HG02852 (cell line): ENCODE measurements around the gene IL1RAPL1.
"Not testable (repeated sequence)": the region's sequence is repeated elsewhere in the genome, so short reads cannot be mapped to it uniquely, and the experiment has no call there.

ENCODE experiments used
- ATAC-seq: cut with Tn5 transposase; IDR thresholded peaks from one replicate; pipeline ENCODE4 v1.9.1; 2021; ENCODE audit warnings: mild to moderate bottlenecking, moderate library complexity; ENCODE audit not compliant: unreplicated experiment

The IL1RAPL1 gene

DNA sequence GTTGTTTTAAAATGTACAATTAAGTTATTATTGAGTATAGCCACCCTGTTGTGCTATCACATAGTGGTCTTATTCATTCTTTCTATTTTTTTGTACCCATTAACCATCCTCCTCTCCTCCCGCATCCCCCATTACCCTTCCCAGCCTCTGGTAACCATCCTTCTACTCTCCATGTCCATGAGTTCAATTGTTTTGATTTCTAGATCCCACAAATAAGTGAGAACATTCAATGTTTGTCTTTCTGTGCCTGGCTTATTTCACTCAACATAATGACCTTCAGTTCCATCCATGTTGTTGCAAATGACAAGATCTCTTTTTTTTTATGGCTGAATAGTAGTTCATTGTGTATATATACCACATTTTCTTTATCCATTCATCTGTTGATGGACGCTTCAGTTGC, 179.3 kb downstream of the IL1RAPL1 start:
- ATAC-seq = not testable (repeated sequence)

DNA sequence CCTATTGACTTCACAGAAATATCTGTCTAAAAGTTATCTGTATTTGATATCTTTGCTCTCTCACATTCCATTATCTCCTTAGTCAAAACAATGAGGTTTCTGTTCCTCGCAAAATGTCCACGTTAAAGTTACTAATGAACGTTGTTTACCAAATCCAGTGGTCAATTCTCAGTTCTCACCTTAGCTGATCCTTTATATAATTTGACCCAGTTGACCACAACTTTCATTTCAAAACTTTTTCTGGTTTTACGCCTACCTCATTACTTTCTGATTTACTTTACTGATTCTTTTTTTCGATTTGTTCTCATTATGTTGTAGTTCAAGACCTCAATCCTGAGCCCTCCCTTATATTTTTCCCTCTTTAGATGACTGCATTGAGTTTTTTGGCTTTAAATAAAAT, 186.6 kb downstream of the IL1RAPL1 start:
- no peak for ATAC-seq

DNA sequence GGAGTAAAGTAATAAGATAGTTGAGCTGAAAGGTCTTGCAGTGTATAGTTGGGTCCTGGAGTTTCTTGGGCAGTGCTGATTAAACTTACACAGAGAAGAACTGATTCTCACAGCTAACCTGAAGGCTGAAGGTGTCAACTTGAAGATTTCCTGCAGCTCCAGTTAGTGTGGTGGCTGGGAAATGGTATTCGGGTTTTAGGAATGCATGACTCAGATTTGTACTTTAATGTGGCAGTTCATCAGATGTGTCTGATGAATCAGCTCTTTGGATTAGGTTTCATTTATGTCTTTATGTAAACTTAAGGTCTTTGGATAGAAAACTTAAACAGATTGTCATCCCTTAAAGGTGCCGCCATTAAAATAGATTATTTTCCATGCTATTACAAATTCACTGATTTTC, 200.0 kb downstream of the IL1RAPL1 start:
- ATAC-seq = no peak

DNA sequence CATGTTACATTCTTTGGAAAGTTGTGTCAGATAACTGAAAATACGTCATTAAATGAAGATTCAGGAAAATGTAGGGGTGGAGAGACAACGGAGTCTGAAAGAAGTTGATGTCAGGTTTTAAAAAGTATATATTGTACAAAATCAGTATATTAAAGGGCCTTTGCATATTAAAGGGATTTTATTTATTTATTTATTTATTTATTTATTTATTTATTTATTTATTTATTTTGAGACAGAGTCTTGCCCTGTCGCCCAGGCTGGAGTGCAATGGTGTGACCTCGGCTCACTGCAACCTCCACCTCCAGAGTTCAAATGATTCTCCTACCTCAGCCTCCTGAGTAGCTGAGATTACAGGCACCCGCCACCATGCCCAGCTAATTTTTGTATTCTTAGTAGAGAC, 213.4 kb downstream of the IL1RAPL1 start:
- ATAC-seq = not testable (repeated sequence)

DNA sequence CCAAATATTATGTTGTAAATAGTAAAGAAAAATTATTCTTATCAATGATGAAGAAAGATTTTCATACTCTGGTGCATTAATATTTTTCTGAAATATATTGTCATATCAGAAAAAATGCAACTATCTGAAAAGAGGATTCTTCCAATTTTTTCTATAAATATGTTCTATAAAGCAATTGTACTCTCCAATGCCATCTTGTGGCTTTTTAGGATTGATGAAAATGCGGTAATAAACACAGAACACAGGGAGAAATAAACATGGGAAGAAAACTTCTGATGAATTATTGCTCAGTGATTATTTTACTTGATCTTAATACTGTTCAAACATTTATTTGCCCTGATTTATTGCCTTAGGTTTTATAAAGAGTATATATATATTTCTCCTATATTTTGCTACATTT, 215.4 kb downstream of the IL1RAPL1 start:
- no peak for ATAC-seq

DNA sequence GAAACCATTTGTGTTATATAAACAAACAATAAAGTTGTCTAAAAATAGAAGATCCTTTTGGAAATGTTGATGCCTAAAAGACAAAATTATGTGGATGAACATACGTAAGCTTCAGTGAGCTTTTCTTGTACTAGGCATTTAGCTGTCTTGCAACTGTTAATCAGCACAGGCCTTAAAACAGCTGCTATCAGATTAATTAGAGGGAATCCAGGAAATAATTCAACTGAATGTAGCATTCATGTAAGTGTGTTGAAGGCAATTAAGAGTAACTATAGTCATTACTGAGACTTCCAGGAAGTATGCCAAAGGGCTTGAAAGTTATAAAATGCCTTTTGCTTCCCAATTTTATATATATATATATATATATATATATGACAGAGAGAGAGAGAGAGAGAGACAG, 248.7 kb downstream of the IL1RAPL1 start:
- ATAC-seq = no peak

DNA sequence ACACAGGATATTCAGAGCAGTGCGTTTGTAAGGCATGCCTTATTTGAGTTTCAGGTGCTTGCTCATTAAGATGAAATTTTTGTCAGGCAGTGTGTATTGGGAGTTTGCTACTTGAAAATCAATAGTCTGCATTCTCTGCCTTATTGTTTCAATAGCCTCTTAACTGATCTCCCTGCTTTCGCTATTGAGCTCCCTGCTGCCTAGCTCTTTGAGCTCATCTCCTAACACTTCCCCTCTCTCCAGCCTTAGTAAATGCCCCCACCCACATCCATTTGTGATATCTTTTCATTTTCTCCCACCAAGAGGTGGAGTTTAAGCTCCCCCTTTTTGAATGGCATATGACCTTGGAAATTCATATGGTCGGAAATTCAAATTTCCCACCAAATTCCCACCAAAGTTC, 256.6 kb downstream of the IL1RAPL1 start:
- ATAC-seq = no peak

DNA sequence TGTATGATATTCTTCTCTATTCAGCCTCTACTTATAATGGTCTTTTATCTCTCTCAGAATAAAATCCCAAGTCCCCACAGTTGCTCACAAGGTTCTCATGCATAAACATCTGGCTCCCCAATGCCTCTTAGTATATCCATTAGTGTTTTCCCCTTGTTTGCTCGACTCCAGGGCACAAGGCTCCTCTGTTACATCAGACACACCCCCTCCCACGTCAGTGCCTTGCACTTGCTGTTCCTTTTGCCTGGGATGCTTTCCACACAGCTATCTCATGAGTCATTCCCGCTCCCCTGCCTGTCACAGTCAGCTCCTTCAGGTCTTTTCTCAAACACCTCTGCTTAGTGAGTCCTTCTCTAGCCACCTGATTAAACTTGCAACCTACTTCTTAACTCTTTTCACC, 260.2 kb downstream of the IL1RAPL1 start:
- ATAC-seq = no peak

DNA sequence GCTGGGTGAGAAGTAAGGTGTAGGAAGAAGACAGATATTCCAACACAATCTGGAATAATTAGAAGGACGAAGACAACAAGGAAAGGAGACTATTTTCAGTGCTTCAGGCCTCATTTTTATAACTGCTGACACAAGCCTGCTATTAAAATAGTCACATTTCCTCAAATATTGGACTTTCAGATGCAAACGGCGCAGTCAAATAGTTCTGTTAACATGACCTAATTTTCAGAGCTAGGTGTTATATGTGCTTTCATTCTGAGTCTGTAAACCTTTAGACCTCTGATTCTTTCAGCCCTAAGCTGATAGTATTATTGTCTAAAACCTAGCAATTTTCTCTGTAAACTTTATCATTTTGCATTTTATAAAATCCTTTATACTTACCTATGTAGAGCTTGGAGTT, 261.5 kb downstream of the IL1RAPL1 start:
- ATAC-seq = no peak

DNA sequence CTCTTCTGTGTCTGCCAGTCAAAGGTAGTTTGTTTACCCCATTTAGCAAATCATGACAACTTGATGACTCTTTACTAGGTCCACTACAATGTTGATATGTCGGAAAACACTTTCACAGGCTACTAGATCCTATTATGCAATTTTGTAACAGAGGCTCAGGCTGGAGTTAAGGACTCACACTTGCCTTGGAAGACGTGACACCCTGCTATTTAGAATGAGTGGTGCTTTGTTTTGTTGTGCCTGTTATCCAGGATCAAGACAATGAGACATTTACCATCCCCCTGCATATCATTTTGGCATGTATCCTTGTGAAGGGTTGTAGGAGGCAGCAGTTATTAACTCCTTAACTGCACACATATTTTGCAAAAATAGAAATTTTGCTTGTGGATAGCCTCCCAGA, 263.7 kb downstream of the IL1RAPL1 start:
- no peak for ATAC-seq

DNA sequence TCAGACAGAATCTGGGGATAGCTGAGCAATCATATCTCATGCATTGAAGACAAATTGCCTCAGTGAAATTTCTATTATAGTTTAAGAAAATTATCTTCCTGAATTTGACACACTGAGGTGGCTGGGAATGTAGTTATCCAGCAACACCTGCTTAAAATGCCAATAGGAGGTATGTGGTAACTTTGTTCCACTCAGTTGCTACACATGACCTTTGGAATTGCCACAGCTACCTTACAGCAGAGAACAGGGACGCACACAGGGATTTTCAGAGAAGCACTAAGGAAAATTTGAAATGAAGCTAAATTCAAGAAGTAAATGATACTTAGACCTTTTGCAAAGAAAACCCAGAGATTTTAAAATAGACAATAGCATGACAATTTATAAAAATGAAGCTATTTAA, 264.6 kb downstream of the IL1RAPL1 start:
- ATAC-seq = no peak

DNA sequence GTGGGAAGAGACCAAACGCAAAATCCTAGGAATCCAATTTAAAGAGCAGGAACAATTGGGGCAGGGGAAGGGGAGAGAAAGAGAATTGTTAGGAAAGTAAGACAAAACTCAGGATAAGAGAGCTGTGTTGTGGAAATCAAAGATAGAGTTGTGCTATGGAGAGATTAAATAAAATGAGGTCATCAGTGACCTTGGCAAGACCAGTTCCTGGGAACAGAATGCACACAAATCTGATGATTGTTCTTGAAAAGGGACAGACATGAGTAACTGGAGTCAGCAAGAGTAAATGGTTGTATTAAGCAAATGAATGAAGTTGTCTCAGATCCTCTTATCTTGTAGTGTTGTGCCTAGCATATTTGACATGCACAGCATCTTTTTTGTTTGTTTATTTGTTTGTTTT, 267.4 kb downstream of the IL1RAPL1 start:
- no peak for ATAC-seq

DNA sequence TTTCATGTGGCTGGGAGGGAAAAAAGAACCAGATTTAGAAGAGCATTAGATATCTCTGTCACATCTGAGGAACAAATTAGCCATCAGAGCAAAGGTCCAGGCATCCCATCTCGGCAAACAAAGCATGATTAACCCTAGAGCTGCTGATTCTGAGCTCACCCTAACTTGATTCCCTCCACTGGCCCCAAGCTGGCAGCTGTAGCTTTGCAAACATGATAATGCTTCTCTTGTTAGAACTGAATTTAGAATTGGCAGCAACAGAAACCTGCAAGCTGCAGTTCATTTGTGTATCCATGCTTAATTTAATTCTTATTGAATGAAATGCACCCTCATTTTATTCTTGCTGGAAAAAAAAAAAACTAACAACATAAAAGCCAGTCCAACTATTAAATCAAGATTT, 289.2 kb downstream of the IL1RAPL1 start:
- no peak for ATAC-seq

DNA sequence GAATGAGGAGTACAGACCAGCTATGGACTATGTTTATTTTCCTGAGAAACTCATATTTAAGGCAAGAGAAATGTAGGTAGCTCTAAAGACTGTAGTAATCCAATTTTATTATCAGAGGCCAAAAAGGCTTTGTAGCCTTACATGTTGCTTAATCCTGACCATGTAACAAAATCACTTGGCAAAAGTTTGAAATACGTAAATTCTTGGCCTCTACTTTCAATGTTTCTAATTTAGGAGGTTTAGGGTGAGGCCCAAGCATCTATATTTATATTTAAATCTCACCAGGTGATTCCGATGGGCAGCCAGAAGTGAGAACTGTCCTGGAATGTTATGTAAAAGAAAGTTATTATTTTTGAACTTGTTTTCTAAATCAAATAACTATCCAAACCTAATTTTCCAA, 289.7 kb downstream of the IL1RAPL1 start:
- no peak for ATAC-seq

DNA sequence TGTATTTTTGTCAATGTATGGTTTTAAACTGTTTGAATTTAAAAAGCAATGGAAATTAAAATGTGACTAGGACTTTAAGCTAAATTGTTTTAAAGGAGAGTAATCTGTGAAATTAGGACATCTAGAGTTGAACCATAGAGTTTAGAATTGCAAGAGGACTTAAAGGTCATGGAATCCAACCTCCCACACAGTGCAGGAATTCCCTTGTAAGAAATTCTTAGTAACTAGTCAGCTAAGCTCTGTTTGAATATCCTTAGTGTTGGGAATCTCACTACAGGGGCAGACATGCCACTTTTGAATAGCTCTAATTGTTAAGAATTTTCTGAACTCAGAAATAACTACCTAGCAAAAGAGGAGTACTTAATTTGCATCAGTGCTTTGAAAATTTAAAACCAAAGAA, 292.9 kb downstream of the IL1RAPL1 start:
- no peak for ATAC-seq

DNA sequence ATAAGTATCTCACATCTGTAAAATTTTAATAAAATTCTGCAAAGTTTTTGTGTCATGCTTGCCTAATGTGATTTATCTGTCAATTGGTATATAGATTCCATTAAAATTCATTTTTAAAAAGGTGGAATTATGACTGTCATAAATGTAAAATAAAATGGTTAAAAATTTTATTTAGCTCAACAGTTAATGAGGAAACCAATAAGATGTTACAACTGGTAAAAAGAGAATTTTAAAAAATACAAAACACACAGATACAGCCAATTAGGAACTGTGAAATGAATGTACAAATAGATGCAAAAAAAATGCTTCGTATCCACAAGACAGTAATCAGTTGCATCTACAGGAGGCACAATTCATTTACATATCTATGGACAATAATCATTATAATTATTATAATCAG, 297.6 kb downstream of the IL1RAPL1 start:
- ATAC-seq = no peak

DNA sequence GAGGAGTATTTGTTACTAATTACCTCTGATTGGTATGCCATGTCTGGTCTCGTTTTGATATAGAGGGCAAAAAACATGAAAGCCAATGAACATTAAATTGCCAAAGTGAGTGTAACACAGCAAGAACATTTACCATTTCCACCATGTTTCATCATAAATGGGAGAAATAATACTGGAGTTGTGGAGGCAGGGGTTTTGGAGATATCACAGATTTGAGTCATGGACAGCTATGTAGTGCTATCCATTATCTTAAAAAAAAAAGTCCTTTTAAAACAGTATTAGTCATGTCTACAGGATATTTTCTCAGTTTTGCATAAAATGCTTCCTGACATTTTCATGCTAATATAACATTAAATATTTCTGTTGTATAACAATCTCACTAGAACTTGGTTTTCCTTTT, 301.2 kb downstream of the IL1RAPL1 start:
- no peak for ATAC-seq

DNA sequence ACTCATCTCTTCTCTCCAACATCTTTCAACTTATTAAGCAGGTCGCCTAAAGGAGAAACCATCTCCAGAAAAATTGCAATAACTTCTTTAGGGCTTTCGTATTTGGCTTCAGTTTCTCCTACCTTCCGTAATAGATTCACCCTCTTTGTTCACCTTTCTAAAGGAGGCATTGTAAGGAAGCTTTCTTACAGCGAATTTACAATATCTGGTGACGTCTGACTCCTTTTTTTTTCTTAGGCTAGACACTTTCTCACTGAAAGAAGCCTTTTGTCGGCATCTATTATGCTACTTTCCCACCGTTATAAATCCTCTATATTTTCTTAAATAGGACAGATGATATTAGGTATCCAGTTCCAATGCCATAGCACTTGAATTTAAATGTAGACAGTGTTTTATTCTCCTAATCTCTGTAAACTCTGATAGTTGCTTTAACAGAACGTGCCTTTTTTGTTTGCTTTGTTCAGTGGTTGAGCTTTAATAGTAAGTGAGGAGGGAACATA, 302.4 kb downstream of the IL1RAPL1 start:
- no peak for ATAC-seq

DNA sequence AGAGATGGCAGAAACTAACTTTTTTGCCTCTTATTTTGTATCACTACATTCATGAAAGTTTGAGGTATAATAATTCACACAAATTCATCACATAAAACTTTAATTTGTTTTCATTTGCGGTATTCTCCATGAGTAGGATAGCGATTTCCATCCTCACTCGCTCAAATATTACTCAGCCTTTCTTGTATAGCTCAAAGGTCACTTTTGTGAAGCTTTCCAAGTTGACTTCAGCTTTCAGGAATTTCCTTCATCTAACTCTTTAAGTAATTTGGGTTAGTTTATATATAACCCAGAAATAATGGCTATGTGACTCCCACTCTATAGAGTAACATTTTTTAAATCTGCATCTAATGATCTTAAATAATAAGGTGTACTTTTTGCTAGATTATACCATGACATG, 314.4 kb downstream of the IL1RAPL1 start:
- ATAC-seq = no peak

DNA sequence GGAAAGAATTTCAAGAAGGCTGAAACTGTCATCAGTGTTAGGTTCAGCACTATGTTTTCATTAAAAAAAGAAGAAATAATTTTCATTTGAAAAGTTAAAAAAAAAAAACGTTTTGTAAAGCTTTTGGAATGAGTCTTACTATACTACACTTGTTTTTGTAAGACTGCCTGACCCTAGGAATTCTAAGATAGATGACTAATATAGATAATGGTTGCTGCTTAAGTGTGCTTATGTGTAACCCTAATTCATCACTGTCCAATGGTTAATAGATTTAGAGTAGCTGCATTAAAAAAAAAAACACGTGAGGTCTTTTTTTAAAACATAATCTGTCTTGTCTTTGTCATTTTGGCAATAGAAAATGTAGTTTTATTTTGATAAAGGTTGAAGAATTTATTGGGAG, 323.2 kb downstream of the IL1RAPL1 start:
- ATAC-seq = no peak

DNA sequence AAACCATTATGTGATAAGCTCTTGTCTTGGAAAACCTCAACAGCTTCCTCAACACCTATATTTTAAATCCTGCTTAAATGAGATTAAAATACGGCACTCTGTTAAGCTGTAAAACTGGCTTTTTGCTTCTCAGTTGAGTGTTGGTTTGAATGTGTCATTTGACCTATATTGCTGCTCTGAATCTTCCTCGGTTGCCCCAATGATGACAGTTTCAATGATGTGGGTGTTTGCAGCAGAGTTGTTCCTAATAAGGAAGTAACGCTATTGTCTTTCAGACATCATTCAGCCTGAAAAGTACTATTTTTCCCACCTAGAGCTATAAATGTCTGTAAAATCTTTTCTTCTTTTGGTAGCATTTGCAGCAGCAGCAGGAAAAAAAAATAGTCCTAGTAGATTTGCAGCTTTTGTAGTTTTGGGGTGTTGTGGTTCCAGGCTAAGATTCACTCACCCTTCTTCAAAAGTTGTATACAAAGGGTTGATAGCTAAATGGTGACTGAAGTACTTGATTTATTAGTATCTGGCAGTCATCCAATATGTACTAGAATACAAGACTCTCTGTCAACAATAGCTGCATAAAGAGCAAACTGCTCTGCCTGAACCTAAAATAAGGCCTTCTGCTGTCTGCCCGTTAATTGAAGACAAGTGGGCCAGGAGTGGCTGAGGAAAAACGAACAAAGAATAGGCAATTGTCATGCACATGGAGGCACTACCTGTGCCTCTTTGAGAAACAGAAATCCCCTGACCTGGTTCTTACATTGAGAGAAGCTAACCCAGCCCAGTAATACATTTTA, 333.1 kb downstream of the IL1RAPL1 start:
- ATAC-seq = no peak

DNA sequence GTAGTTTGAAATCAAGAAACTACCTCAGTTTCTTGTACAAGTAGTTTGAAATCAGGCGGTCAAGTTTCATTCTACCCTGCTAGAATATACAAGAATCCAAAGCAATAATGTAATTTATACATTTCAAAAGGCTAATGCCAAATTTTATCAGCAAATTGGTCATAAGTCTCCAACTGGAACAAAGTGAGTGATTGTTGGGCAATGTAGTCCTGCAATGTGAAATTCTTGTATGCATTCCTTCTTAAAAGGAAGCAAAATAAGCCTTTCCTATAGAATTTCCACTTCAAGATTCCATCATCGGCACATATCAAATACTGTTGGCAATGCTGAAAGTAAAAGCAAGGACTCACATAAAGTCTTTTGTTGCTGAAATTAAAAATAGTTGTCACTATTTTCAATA, 334.9 kb downstream of the IL1RAPL1 start:
- ATAC-seq = no peak

DNA sequence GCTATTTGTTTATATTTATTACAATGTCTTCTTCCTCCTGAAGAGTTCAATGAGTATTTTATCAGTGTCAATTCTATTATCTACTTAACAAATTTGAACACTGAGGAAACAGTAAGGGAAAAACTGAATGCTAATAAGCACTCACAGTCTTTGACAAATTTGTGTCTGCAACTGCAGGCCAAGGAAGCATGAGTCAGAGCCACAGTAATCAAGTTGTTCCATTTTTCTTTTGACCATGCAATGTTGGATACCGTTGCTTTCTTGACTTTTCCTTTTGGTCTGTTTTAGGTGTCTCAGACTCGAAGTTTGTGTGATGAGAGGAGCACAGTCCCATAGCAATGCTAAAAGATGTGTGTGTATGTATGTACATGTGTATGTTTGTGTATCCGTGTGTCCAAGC, 359.6 kb downstream of the IL1RAPL1 start:
- no peak for ATAC-seq
